CD1c-positive myeloid dendritic cell (primary cell): ENCODE results near the gene OR52I2.

ENCODE experiments used
- DNase-seq: peaks from one replicate; pipeline ENCODE4 v3.0.0-alpha.2; 2016; ENCODE audit errors: extremely low spot score

Gene OR52I2

DNA sequence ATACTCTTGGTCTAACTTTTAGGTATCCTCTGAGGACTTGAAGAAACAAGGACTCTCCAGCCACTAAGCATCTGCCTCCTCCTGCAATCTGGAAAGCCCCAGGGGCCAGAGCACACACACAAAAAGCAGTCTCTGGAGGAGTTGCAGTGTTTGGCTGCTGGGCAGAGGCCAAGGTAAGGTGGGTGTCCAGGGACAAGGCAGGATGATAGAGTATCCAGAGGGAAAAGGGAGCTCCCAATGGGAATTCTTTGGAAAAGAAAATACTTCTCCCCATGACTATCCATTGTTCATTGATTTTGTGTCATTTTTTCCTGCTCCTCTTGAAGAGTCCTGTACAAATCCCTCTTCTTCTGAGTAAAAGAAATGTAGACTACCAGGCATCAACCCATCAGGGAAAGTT is at the start of gene OR52I2:
Gene OR52I2 (plus strand): TSS at position 301 of the 400 bp plus-strand sequence.
- no peak for DNase-seq

DNA sequence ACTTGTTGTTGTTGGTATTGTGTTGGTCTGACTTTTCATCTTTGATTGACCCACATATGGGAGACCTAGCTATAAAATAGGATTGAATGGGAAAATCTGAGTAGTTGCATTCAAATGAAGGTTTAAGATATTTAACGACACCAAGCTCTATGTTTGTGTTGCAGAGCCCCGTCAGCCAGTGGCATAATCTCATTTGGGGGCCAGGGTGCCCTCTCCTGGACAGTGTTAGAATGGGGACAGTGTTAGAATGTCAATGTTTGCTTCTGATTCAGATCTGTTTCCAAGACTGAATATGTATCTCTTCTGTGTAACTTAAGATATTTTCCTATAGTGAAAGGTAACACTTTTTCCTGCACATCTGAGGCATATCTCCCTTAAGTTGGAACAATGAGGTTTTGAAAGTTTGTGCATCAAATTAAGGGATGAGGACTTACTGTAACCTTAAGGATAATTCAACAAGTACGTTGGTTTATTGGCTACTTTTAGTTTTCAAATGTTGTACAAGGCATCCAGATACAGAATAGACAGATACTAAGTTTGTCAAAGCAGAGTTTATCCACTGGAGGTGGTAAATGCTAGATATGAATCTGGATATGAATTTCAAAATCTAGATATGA is 41.8 kb upstream of the OR52I2 start:
- DNase-seq: peak; percentile 49

DNA sequence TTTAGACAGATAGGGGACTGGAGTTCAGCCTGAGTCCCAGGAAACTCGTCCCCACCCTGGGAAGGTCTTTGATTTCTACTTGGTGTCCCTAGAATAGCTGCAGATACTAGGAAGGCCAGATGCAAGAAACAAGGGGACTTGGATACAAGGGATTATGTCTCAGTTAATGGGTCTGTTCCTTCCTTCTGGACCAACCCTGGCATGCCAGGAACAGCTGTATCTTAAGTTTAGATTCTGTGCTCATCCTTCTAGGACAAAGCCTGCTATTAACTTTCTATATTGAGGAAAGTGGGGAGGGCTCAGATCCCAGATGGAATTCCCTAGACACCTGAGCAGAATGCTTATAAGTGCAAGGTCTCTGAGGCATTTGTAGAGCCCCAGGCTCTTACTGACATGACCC is 40.5 kb upstream of the OR52I2 start:
- DNase-seq: no peak

DNA sequence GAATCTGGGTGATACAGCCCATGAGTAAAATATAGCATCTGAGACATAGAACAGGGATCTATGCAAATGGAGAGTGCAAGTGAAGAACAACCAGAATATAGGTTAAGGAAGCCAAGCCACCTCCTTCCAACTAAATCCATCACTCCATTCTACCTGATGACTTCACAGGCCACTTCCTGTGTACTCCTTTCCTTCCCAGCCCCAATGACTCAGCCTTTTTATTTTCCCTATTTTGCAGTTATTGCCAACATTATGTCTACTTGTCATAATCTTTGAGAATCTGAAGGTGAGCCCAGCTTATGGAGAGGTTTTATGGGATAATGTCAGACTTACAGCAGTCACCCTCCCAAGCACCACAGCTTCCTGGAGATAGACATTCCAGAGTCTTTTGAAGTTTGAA is 38.0 kb upstream of the OR52I2 start:
- no peak for DNase-seq

DNA sequence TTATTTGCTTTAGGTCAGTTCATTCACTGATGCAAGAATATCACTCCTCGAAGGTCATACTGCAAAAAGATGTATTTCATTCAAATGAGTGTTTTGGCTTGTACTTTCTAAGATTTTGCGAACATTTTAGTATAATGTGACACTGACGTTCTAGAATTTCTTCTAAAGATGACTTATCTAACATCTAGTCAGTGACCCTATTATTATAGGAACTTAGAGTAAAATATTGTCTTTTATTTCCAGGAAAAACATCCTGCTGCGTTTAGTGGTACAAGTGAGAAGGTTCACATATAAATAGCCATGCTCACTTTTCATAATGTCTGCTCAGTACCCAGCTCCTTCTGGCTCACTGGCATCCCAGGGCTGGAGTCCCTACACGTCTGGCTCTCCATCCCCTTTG is 36.7 kb upstream of the OR52I2 start, which contains the start of gene OR52M1:
Gene OR52M1 (plus strand): TSS at position 301 of the 400 bp plus-strand sequence. CDS start 0 bp downstream, at position 301.
- no peak for DNase-seq

DNA sequence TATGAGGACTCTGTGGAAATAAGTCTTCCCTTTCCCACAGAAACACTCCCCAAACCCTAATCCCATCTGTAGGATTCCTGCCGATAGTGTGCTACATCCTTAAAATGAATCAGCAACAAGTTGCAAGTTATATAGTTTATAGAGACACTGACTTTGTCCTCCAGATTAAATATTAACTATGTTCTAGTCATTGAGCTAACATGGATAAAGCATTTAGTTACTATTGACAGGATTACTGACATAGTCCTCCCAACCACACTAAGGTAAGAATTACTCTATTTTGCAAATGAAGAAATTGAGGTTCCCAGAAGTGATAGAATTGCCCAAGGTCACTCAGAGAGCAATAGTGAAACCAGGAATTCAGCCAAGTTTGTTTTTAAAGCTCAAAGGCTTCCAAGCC is 34.7 kb upstream of the OR52I2 start:
- no peak for DNase-seq

DNA sequence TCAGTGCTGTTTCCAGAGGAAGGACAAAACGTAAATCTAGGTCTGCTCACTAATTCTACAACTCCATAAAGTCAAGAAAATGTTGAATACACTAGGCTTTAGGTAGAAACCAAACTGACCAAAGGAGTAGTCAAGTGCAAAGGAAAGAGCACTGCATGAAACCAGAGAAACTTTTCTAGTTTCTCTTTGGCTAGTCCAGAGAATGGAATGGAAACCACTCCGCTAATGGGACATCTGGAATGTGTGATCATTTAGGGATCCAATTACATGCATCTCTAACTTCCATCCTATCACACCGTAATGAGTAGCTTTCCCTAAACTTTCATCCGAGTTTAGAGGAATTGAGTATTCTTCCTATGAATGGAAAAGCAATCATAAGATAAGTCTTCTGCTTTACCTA is 34.1 kb upstream of the OR52I2 start:
- DNase-seq: no peak

DNA sequence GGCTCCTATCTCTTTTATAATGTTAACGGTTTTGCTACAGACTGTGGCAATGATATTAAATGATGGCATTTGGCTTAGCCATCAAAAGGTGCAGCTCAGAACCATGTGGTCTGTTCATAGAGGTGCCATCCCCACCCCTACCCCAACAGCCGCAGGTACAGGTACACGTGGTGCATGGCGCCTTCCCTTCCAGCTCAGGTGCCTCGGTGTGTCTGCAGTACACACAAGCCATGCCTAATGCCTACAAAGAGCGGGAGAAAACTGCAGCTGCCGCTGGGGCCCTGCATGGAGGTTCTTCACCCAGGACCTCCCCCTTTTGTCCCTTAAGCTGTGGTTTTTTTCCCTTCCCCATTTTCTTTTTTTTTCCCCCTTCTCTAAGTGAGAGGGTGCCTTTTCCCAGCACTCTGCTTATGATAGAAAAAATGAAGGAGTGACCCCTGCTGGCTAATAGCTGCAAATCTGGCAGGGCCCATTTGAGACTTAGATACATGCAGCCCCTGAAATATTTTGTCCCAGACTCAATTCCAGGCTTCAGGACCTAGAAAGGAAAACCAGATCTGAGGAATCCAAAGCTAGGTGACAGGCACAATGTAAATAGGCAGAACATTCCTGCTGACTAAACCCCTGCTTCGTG is 30.1 kb upstream of the OR52I2 start:
- peak; percentile 12 for DNase-seq

DNA sequence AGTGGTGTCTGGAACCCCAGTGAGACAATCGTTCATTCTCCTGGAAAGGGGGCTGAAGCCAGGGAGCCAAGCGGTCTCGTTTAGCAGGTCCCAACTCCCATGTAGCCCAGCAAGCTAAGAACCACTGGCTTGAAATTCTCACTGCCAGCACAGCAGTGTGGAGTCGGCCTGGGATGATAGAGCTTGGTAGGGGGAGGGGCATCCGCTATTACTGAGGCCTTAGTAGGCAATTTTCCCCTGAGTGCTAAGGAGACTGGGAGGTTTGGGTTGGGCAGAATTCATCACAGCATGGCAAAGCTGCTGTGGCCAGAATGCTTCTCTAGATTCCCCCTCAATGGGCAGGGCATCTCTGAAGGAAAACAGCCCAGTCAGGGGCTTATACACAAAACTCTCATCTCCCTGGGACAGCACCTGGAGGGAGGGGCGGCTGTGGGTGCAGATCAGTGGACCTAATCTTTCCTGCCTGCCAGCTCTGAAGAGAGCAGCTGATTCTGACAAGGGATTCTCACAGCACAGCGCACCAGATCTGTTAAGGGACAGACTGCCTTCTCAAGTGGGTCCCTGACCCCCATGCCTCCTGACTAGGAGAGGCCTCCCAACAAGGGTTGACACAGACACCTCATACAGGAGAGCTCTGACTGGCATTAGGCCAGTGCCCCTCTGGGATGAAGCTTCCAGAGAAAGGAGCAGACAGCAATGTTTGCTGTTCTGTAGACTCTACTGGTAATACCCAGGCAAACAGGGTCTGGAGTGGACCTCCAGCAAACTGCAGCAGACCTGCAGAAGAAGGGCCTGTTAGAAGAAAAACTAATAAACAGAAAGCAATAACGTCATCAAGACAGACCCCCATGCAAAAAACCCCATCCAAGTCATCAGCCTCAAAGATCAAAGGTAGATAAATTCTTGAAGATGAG is 21.8 kb upstream of the OR52I2 start:
- no peak for DNase-seq

DNA sequence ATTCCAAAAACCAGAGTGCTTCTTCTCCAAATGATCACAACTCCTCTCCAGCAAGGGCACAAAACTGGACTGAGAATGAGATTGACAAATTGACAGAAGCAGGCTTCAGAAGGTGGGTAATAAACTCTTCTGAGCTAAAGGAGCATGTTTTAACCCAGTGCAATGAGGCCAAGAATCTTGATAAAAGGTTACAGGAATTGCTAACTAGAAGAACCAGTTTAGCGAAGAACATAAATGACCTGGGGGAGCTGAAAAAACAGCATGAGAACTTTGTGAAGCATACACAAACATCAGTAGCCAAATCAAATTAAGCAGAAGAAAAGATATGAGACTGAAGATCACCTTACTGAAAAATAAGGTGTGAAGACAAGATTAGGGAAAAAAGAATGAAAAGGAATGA is 21.1 kb upstream of the OR52I2 start:
- no peak for DNase-seq

DNA sequence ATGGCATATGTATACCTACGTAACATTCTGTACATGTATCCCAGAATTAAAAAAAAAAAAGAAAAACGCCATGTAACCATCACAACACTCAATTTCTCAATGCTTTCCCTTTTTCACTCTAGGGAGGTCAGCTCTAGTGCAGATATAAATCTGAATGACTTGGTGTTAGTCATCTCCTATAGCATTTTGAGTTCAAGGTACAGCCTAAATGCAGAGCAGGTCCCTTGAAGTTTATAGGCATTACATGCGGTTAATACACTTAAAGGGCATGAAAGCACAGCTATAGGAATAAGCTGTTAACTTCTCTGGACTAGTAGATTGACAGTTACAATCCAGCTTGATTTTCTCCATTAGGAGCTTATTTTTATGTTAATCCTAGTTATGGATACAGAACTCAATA is 16.2 kb upstream of the OR52I2 start:
- no peak for DNase-seq

DNA sequence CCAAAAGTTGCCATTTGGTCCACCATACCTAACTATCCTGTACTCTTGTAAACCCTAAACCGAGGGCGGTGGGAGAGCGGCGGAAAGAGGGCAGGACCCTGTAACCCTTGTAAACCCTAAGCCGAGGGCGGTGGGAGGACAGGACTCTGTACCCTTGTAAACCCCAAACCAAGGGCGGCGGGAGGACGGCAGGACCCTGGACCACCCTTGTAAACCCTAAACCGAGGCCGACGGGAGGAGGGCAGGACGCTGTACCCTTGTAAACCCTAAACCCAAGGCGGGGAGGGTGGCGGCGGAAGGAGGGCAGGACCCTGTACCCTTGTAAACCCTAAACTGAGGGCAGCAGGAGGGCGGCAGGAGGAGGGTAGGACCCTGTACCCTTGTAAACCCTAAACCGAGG is 12.5 kb upstream of the OR52I2 start:
- DNase-seq: no peak

DNA sequence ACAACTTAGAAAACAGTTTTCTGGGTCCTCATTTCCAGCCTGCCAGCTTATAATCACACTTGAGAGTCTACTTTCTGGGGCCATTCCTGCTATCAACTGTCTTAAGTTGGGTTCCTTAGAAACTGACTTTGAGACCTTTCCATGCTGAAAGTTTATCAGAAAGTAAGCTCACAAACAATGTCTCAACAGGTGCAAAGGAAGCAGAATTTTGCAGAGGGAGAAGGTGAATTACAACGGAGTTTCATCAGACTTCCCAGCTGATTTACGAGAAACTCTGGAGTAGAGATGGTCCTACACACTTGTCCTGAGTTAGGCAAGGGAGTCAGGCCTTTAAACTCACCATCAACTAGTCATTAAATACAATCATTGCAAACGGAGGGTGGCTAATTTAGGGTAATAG is 4.7 kb upstream of the OR52I2 start:
- DNase-seq: no peak

DNA sequence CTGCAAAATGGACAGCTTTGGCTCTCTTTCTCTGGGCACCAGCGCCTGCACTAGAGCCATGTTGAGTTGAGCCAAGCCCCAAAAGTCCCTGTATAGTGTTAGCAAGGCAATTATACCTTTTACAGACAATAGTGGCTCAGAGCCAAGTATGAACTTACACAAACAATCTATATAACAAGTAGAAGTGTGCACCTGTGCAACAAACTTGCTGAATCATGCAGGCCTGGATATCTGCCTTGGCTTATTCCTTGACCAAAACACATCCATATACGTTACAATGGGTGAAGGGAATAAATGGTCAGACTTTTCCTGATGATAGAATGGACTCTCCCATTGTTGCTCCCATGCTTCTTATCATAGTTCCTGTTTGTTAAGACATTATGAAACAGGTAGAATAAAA is 3.8 kb upstream of the OR52I2 start:
- no peak for DNase-seq

DNA sequence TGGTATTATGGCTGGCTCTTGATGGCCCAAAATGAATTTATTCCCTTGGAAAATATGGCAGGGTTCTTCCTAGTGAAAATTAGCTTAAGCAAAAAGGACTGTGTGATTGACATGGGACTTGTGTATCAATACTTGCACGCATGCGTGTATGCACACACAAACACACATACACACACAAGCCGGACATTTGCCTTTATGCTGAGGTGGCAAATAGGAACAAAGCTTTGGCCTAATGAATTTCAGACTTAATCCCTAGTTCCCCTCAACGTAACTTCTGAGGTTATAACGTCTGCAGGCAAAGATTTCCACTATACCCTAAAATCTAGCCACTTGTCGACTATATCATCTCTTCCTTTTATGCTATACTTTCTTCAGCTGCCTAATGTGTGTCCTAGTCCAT is 2.9 kb upstream of the OR52I2 start:
- no peak for DNase-seq

DNA sequence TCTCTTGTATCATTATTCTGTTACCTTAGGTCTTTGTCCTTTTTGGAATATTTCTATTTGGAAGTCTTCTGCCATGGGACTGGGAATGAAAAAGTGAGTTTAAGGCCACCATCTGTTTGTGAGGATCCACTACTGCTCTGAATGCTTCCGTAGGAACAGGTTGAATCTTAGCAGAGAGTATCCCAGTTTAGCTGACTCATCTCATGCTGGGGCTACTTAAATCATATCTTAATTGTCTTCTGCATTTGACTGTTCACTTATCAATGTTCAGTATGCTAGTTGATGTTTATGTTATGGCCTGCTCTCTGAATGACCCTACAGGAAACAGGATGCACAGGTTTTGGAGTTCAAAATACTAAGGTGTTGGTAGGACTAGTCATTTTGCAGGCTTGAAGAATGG is 1.4 kb upstream of the OR52I2 start:
- no peak for DNase-seq

DNA sequence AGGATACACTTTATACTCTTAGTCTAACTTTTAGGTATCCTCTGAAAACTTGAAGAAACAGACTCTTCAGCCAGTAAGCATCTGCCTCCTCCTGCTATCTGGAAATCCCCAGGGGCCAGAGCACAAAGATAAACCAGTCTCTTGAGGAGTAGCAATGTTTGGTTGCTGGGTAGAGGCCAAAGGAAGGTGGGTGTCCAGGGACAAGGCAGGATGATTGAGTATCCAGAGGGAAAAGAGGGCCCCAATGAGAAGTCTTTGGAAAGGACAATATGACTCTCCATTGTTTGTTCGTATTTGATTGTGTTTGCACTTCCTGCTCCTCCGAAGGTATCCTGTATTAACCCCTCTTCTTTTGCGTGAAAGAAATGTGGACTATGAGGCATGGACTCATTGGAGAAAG is 7.5 kb downstream of the OR52I2 start:
- DNase-seq: no peak

DNA sequence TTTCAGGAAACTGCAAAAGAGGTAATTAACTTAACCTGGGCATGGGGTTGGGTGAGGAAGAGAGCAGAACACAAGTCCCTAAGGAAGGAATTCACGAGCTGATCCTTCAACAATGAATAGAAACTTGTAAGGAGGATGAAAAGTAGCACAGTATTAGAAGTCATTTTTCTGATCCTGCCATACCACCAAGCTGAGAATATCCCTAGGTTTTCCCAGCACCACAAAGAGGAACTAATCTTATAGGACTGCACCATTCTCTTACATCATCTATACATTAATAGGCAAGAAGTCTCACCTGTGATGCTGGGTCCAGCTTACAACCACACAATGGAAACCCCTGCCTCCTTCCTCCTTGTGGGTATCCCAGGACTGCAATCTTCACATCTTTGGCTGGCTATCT is 12.2 kb downstream of the OR52I2 start, which contains the start of gene OR52I1:
Gene OR52I1 (plus strand): TSS at position 301 of the 400 bp plus-strand sequence. CDS start 0 bp downstream, at position 301.
- no peak for DNase-seq

DNA sequence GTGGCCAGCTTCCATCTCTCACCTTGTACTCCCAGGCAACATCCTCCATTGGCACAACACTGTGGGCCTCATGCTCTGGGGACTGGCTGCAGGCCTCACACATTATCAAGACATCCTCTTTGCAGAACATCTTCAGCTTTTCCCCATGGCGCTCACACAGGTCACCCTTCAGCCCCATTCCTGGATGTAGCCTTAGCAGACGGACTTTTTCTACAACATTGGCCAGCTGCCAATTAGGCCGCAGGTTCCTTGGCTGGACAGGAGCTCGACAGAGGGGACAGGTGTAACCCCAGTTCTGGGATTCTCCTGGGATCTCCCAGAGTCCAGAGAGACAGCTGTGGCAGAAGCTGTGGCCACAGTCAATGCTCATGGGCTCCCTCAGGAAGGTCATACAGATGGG is 23.5 kb downstream of the OR52I2 start:
- no peak for DNase-seq

DNA sequence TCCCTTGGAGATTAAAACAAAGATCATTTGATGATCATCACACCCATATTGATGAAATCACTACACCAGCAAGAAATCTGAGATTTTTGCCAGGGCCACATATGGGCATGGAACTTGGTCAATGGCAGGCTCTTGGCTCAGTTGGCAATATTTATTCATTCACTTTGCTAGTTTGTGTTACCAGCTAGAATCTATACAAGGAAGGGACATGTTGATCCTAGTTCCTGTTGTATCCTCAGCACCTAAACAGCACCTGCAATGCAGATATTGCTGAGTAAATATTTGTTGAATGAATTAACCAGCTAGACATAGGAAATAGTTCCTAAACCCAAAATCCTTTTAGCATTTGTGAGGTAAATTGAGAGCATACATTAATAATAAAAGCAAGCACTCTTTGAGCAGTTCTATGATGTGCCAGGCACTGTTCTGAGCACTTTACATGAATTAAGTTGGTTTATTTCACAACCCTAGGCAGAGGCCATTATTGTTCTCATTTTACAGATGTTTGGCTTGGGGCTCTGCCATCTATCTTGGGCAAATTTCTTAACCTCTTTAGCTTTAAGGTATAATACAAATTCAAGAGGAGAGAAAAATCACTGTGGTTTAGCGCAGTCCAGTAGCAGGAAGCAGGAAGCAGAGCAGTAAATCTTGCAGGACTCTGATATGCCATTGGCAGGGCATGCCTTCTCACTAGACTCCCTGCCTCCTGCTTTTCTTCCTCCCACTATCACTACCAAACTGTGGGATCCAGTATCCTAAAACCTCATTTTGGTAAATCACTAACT is 24.9 kb downstream of the OR52I2 start:
- DNase-seq: no peak

DNA sequence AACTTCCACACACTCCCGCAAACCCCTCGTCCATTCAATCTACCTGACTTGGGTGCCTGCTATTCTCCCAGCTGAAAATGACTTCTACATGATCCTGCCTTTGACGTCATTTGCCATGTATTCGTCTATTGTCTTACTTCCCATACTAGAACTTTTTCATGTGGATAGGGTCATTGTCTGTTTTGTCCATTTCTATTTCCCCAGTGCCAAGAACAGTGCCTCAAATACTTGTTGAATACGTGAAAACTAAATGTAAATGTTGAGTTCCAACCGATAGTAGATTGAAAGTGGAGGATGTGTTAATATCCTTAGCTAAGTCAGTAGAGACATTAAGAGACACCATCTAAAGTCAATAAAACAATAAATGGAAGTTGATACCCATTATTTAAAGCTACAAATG is 25.6 kb downstream of the OR52I2 start:
- DNase-seq: no peak
